Gastrocnemius medialis (tissue), 4 donors: ENCODE data around the gene MICU1.

Experiments used
- CTCF ChIP-seq, 5 experiments: fragments of 450-650 bp in 3 of 5; fragments of 200-600 bp in 2 of 5; sonication (generic) in 2 of 5; IDR thresholded peaks in 4 of 5; conservative IDR thresholded peaks in 1 of 5; 1 replicate in 4 of 5; 2 replicates in 1 of 5; pipeline ENCODE4 v1.5.1; 2016 to 2019; ENCODE audit warnings: antibody characterized with exemption in 5 of 5, mild to moderate bottlenecking in 3 of 5, moderate library complexity in 3 of 5
- POLR2A ChIP-seq, 2 donors: fragments of 450-650 bp; IDR thresholded peaks; one replicate each; pipeline ENCODE4 v1.6.1; 2017; ENCODE audit warnings: antibody characterized with exemption in 2 of 2, mild to moderate bottlenecking in 2 of 2, moderate library complexity in 2 of 2

DNA sequence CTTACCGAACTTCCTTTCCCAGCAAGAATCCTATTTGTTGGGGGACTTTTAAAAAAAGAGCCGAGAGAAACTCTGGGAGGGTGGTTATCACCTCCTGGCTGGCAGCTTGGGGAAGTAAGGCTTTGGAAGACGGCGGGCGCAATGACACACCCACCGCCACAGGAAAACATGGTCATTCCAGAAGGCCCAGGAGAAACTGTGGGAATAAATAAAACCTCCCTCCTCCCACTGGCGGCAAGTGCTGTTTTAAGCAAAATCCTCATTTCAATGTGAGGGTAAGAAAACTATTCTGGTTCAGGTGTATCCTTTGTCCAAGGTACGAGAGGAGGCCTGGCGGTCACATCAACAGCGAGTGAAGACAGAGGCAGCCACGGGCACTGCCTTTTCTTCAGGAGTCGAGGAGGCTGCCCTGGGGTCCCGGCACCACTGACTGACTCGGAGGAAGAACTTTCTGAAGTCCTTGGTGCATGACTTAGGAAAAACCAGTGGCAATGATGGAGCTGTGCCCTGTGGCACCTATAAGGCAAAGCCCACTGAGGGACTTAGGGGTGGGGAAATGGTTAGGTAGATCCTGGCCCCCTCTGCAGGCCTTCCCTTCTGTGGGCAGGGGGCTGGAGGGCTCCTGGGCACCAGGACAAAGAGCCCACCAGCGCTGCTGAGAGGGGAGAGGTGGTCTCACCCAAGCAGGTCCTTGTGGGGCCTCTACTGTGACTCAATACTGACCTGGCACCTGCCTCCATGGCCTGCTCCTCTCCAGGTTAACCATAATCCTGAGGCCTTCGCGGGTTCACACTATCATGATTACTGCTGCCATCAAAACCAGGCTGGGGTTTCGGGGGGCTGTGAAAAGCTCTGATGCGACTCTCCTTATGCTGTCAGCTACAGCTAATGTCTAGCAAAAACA is 292.5 kb downstream of the MICU1 start:
- no peak for TF ChIP-seq CTCF (IDR thresholded peaks at IDR 0.05 in 4 of 5, conservative IDR thresholded peaks at IDR 0.05 in 1 of 5)
- no peak for TF ChIP-seq POLR2A (IDR thresholded peaks at IDR 0.05)
